Activated CD8-positive, alpha-beta memory T cell treated with anti-CD3 and anti-CD28 coated beads for 36 hours (primary cell): ENCODE results near the gene KRTAP3-3. TPM values are rescaled to one million over a fixed set of nuclear protein-coding genes. Genes with fewer than 3 reads are reported as not detected.

Experiments
- CTCF ChIA-PET: fragments of 350-600 bp; sonication (Branson Sonifier 250); formaldehyde crosslinking; loops from one replicate; lab custom pipeline; 2021; ENCODE audit warnings: antibody characterized with exemption; lab: Charles Lee
- POLR2A ChIA-PET: fragments of 350-600 bp; sonication (Branson Sonifier 250); formaldehyde crosslinking; loops from one replicate; lab custom pipeline; 2021; ENCODE audit warnings: antibody characterized with exemption; lab: Charles Lee
- total RNA-seq, 2 experiments: library from RNA; stranded (reverse); gene quantifications; one replicate each; pipeline ENCODE4 v1.2.3, GENCODE V29; 2021

Gene KRTAP3-3
- total RNA-seq, 2 experiments from 2014 or later = not detected

DNA sequence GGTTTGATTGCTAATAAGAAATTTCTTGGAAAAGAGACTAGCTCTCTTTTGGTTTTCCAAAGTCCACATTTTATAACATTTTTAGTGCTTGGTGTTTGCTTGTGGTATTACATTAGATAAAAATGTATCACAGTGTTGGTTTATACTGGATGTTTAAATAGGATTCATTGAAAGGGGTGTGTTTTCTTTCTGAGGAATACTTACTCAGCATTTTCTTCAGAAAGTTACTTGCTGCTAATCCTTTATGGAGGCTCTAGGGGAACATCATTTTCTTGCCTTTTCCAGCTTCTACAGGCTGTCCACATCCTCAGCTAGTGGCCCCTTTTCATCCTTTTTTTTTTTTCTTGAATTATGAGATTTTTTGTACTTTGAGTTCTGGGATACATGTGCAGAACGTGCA, 26.4 kb downstream of the KRTAP3-3 start:
- ChIA-PET CTCF (no interaction called here), POLR2A (no interaction called here)

DNA sequence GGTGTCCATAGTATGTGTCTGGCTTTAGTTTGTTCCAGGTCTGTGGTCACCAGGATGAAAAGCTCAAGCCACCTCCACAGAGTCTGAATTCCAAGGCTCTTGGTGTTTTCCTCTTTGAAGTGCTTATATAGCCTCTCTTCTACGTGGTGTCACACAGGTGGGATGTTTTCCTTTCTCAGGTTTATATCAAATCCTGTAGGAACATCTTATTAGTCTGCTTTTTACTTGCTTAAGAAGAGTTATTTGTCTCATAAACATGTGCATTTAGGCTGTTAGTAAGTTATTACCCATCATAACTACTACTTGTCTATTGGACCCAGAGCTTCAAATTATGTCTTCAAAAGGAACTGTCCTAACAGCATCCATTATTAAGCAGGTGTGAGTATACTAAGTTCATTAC, 27.1 kb downstream of the KRTAP3-3 start, which contains the start of gene KRT39:
TSS of gene KRT39 (minus strand) at position 101 of the 400 bp plus-strand sequence. CDS start at position 9, 92 bp downstream.
- ChIA-PET CTCF (no interaction called here), POLR2A (no interaction called here)

DNA sequence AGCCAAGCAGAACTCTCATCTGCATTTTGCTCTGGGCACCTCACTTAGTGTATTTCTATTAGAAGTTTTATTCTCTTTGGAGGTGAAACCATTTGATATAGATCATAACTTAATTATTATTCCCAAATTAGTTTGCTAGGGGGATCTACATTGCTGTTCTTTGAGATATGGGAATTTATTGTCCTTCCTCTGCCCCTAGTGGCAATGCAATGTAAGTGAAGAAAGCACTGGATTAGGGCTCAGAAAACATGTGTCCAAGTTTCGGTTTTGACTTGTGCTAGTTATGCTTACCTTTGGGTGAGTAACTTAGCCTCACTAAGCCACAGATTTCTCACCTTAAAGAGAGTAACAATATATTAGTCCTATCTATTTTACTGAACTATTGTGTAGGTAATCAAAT, 30.1 kb downstream of the KRTAP3-3 start:
- POLR2A ChIA-PET = no interaction called here

DNA sequence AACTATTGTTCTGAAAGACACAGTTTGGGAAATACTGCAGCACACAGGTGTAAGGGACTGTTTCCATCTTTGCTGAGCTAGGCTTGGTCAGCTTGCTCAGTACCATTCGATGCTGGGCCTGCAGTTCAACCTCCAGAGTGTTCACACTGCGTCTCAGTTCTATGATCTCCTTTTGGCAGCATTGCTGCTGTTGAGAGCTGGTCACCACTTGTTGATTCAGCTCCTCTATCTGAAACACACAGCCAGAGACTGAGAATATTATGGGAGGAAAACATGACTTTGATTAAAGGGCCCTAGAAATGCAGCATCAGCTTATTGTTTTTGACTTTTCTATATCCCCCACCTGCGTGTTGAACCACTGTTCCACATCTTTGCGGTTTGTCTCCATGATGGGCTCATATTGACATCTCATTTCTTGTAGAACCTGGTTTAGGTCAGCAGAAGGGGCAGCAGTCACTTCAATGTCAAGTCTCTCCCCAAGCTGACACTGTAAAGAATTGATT, 31.9 kb downstream of the KRTAP3-3 start:
- ChIA-PET CTCF (no interaction called here), POLR2A (no interaction called here)

More for the DNA sequence above, 30.1 kb downstream of the KRTAP3-3 start:
- CTCF ChIA-PET = no interaction called here

DNA sequence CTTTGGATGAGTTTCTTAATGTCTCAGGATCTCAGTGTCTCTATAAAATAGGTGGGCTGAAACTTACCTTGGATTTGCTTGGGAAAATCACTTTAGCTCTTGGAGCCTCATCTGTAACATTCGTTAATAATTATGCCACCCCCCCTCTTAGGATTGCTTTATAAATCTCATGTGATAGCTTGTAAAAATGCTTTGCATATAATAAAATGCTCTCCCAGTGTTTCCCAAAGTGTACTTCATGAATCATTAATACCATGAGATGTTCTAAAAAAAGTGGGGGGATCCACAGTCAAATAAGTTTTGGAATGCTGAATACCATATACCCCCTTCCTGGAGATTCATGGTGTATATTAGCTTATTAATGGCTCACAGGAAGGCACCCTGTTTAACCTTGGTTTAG, 32.4 kb downstream of the KRTAP3-3 start:
- ChIA-PET CTCF (no interaction called here), POLR2A (no interaction called here)

DNA sequence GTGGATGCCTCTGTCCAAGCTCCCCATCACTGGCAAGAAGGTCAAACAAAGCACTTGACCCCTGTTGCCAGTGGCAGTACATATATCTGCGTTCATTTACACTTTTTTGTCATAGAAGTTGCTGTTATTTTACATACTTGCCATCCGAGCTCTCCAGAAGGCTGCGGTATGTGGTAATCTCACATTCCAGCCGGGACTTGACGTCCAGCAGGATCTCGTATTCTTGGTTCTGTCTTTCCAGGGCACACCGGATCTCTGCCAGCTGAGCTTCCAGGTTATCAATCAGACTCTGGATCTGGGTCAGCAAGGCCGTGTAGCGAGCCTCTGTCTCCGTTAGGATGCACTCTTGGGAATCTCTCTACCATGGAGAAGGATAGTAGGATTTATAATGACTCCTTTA, 33.8 kb downstream of the KRTAP3-3 start:
- ChIA-PET POLR2A (no interaction called here), CTCF (no interaction called here)

DNA sequence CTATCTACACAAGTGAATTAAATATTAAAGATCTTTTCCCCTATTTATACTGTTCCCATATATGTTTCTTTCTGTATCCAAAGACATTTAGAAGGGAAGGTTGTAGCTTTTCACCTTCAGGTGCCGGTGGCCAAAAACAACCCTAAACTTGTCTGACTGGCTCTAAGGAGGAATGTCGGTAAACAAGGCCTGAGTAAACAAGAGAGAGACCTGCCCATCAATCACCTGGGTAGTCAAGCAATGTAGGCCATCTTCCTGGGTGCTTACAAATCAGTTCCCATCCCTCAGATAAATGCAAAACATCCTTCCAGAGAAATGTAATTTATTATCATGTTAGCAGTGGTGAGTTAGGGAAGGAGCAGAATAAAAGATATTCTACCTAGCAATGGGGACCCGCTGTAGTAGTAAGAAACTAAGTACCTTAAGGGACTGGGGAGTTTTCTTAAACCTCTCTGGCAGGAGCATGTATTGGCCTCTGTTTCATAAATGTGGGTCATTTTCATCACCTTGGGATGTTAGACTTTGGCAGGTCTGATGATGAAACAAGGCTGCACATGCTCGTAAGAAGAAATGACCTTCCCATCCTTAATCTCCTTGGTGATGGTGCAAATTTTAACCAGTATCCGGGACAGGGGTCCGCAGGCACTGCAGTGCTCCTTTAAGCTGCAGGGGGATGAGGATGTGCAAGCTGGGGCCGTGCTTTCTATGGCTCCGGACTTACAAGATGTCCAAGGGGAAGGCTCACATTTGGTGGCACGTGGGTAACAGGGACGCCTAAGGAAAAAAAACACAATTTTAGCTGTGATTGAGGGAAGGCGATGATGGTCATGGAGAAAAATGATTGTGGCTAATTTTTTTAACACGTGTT, 35.6 kb downstream of the KRTAP3-3 start:
- CTCF ChIA-PET = no interaction called here
- POLR2A ChIA-PET = no interaction called here

DNA sequence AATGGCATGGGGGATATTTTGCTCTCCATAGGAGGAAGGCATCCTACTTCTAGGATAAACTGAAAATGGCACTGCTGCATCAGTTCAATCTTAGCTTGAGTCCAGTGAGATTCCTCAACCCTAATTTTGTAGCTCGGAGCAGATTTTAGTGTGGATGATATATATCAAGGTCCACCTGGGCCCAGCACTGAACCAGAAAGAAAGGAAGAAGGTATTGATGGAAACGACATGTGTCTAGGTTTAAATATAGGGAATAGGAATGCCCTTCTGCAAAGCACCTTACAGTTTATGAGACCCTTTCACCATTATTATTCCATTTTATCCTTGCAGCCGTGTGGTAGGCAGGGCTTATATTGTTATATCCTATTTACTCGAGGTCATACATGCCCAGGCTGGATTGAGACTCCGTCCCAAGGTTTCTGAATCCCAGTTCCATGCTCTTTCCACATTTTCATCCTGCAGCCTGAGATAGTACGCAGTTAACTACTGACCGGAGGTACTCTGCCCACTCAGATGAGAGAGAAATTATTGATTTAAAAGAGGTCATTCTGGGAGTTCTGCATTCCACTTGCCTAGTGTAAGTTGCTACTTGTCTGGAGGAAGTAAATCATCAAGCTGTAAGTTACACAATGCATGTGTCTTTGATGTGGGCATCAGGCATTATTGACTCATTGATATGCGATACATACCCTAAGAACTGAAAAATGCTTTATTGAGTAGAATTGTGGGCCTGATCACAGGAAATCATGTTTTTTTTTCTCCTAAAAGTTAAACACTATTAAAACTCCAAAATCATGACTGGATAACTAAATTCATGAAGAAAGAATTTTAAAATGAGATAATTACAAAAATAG, 37.3 kb downstream of the KRTAP3-3 start:
- POLR2A ChIA-PET = no interaction called here
- CTCF ChIA-PET = no interaction called here

DNA sequence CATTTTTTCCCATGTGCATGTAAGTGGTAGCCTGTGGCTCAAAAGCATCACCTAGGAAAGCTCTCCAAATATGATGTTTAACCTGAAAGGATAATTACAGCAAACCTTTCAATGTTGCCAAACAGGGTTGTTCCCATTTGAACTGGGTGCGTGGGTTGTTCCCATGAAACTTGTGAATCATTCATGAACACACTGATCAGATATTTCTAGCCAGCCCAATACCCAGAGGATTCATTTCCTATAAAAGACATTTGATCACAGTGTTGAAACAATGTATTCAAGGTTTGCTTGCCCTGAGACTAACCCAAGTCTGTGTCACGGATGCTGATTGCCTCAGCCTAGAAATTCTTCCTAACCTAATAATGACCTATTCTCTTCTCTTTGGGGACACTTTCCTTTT, 40.1 kb downstream of the KRTAP3-3 start:
- POLR2A ChIA-PET = interaction anchor here (0.7 kb wide), 1 partner anchor 121 kb away, joined by 4 read pairs; no protein-coding TSS in a partner anchor
- CTCF ChIA-PET = interaction anchor here (0.6 kb wide), 1 partner anchor 337 kb away, joined by 3 read pairs; no protein-coding TSS in a partner anchor

DNA sequence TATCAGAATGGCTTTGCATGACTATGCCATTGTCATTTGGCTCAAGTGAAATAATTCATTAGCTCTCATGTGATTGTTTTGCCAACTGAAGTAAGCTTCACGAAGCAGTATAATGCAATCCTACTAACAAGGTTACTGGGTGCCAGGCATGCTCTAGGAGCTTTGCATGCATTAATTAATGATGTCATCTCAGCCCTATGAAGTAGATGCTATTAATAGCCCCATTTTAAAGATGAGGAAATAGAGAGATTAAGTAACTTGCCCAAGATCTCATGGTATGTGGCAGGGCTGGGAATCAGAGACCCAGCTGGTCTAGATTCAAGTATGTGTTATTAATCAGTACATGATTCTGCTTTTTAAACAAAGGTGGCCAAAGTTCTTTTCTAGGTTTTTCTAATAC, 41.3 kb downstream of the KRTAP3-3 start:
- ChIA-PET CTCF (interaction anchor here (1.0 kb wide), 1 partner anchor 710 kb away, joined by 3 read pairs; no protein-coding TSS in a partner anchor), POLR2A (no interaction called here)

DNA sequence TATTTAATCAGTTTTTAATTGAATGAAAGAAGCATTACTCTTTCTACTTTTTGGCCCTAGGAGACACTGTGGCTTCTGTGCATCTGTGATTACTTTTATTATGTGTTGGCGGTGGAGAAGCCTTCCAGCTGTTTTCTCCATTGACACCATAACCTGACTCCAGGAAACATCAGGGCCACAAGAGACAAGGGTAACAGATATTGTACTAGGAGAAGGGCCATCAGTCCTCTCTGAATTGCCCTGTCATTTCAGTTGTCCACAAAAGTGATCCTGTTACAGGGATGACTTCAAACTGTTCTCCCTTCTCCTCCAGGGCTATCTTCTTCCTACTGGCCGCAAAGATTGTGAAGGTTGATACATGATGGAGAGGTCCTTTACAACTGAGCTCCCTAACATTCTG, 41.8 kb downstream of the KRTAP3-3 start:
- POLR2A ChIA-PET = no interaction called here
- CTCF ChIA-PET = interaction anchor here (1.0 kb wide), 1 partner anchor 711 kb away, joined by 3 read pairs; no protein-coding TSS in a partner anchor

DNA sequence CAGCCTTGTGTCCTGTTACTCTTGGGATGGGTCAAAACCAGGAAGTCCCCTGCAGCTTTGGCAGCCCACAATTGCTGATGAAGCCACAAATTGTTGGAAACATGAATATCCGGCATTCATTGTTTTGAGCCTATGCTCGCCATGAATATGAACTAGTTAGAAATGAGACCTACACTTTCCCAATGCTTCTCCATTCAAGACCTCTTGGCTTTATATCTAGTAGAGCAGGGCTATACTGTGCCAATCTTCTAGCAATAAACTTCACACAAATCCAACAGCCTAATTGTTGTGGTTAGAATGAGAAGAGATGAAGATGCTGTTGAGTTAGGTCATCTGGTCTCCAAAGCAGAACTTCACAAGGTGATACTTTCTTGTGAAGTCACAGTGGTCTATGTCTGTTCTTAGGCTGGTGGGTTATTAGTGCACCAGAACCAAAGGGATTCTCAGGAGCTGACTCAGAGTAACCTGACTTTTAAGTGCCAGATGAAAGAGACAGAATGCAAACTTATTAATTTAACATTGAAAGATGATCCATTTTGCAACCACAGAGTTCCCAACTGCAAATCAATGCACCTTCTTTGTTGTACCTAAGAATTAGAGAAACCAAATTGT, 42.8 kb downstream of the KRTAP3-3 start:
- CTCF ChIA-PET = no interaction called here
- POLR2A ChIA-PET = no interaction called here

DNA sequence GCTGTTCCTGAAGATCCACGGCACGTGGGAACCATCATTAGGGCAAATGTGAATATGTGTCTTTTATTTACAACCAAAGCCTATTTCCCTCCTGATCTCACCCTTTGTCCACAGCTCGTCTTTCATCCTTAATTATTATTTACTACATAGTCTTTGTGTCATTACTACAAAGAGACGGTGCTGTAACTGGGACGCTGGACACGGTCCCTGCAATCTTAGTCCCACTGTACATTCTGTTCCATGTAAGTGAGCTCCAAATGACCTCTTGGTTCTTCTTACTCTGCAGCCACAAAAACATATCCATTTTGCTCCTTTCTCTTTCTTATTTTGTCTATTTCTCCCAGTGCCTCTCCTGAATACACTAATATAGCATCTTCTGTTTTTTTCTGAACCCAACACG, 43.8 kb downstream of the KRTAP3-3 start:
- CTCF ChIA-PET = no interaction called here
- POLR2A ChIA-PET = no interaction called here

DNA sequence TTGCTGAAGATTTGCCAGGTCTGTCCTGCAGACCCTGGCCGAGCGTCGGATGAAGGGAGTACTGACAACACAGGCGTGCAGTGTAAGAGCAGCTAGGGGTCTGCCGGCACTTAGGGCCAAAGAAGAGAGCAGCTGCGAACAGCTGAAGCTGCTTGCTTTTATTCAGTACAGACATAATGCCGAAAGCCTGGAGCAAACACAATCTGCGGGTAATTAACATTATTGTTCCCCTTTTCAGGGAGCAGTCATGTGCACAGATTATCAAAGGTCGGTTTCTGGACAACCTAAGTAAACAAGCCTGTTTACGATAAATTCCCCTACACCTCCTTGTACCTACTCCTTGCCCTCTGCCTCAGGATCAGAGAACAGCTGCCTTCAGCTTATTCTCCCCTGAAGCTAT, 44.5 kb downstream of the KRTAP3-3 start:
- POLR2A ChIA-PET = no interaction called here
- CTCF ChIA-PET = no interaction called here

DNA sequence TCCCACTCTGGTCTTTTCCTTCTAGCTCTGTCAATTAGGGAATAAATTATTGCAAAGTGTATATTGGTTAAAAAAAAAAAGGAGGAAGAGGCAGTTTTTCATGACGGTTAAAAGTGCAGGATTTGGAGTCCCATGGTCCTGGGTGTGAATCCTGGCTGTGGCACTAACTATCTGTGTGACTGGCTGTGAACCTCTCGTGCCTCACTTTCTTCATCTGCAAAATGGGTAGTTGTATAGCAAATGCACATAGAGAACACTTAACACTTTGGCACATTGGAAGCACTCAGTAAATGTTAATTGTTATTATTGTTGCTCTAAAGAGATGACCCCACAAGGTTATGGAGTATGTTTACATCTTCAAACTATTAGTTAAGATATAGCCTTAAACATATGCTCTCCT, 46.0 kb downstream of the KRTAP3-3 start:
- ChIA-PET POLR2A (no interaction called here), CTCF (no interaction called here)

DNA sequence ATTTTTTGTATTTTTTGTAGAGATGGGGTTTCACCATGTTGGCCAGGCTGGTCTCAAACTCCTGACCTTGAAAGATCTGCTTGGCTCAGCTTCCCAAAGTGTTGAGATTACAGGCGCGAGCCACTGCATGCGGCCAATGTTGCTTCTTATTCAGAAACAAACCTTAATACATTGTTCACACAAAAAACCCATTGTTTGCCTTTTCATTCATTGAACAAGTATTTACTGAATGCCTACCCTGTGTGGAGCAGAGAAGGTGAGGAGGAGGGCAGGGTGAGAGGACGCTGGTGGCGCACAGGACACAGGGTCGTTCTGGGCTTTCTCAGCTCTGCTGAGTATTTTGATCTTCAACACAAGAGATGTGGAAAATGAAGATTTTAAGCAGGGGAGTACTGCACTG, 48.5 kb downstream of the KRTAP3-3 start:
- ChIA-PET CTCF (no interaction called here), POLR2A (no interaction called here)

DNA sequence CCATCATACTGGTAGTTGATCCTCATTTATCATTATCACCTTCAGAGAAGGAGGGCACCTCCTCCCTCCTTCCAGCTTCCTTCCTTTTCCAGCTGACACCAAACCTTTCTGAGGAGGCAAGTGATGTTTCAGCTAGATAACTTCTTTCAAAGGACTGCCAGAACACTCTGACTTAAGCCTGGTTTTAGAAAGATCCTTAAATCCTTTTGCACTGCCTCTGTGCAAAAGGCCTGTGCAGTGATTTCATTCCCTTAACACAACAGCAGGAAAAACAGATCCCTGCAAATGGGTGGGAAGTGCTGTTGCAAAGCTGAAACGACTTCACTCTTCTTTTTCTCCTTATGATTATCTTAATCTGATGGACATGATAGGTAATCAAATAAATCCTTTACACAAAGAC, 49.4 kb downstream of the KRTAP3-3 start:
- ChIA-PET CTCF (interaction anchor here (0.5 kb wide), 1 partner anchor 40 kb away, joined by 4 read pairs; no protein-coding TSS in a partner anchor), POLR2A (no interaction called here)
